ENCODE measurements around the gene NPIPB2. TPM values are rescaled to one million over a fixed set of nuclear protein-coding genes. Genes with fewer than 3 reads are reported as not detected.
"Not testable (repeated sequence)": the region's sequence is repeated elsewhere in the genome, so short reads cannot be mapped to it uniquely, and the experiment has no call there.

NPIPB2 gene
- polyA plus RNA-seq, 3 donors: 0.81 to 14.4 TPM; not detected in 1

- Histone ChIP-seq H3K9me3 (replicated peaks in 1 of 2; ENCODE audit: control insufficient read depth in 1 of 2, insufficient read depth in 1 of 2, low read length in 2 of 2) (no peaks in the 10 kb centered on the region), H3K4me1 (ENCODE audit: control insufficient read depth in 1 of 2, insufficient read depth in 2 of 2, low read length in 2 of 2) (peaks cover 19 to 23% of the 10 kb centered on the region in 2 donors), H3K4me2 (replicated peaks; ENCODE audit: extremely low read depth, low read length, poor library complexity, severe bottlenecking) (no peak overlapping the region), H3K27me3 (ENCODE audit: control insufficient read depth in 2 of 2, insufficient read depth in 2 of 2, low read length in 2 of 2) (no peaks in the 10 kb centered on the region), H3K4me3 (replicated peaks in 1 of 3; ENCODE audit: low read depth in 2 of 3, low read length in 3 of 3) (no peak overlapping the region), H3K27ac (ENCODE audit: low read depth in 1 of 2, low read length in 2 of 2) (no peak overlapping the region), H3K79me2 (ENCODE audit: insufficient read depth, low read length) (peaks cover 25% of the 10 kb centered on the region), H2AFZ (ENCODE audit: insufficient read depth, low read depth, low read length, poor library complexity, severe bottlenecking) (no peak overlapping the region), H3K36me3 (replicated peaks in 1 of 2; ENCODE audit: control insufficient read depth in 1 of 2, insufficient read depth in 2 of 2, low read length in 2 of 2) (no peaks in the 10 kb centered on the region), H3K9ac (ENCODE audit: insufficient read depth, low read length, poor library complexity, severe bottlenecking) (no peak overlapping the region), H4K20me1 (ENCODE audit: insufficient read depth, low read length) (peaks cover 13% of the 10 kb centered on the region)
- Mint-ChIP-seq H3K9me3 (no peaks in the 10 kb centered on the region), H3K4me1 (peaks cover 22% of the 10 kb centered on the region), H3K4me3 (no peak overlapping the region), H3K27me3 (ENCODE audit: low read depth in 3 of 3) (peaks cover 0 to 2% (median 0%) of the 10 kb centered on the region in 3 donors), H3K27ac (peak overlapping the region in 2 of 7 donors; percentile 35 to 60), H3K36me3 (peaks cover 8 to 16% of the 10 kb centered on the region in 2 donors)
- DNase-seq: no peak
- TF ChIP-seq, protein P1, sequence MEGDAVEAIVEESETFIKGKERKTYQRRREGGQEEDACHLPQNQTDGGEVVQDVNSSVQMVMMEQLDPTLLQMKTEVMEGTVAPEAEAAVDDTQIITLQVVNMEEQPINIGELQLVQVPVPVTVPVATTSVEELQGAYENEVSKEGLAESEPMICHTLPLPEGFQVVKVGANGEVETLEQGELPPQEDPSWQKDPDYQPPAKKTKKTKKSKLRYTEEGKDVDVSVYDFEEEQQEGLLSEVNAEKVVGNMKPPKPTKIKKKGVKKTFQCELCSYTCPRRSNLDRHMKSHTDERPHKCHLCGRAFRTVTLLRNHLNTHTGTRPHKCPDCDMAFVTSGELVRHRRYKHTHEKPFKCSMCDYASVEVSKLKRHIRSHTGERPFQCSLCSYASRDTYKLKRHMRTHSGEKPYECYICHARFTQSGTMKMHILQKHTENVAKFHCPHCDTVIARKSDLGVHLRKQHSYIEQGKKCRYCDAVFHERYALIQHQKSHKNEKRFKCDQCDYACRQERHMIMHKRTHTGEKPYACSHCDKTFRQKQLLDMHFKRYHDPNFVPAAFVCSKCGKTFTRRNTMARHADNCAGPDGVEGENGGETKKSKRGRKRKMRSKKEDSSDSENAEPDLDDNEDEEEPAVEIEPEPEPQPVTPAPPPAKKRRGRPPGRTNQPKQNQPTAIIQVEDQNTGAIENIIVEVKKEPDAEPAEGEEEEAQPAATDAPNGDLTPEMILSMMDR (IDR thresholded peaks at IDR 0.05): no peak
- 86% methylated on average over 1 of the region's 5 CpGs for whole genome bisulfite sequencing (ENCODE audit: insufficient coverage)
- intact Hi-C loops (cut with micrococcal nuclease): loop anchor here in 1 of 2 donors (10.0 kb wide), 1 partner anchor 92 kb away; no protein-coding TSS in a partner anchor
These were observed 31.2 kb upstream of the NPIPB2 start for GRCh38 chr16:11973070-11973469.

DNA sequence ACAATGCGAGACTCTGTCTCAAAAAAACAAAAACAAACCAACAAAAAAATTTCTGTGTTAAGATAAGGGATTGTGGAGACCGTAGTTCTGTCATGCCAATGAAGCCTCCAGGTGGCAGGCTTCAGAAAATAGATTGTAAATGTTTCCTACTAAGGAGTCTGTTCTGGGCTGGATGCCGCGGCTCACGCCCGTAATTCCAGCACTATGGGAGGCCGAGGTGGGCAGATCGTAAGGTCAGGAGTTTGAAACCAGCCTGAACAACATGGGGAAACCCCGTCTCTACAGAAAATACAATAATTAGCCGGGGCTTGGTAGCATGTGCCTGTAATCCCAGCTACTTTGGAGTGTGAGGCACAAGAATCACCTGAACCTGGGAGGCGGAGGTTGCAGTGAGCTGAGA lies 30.3 kb upstream of the NPIPB2 start:
- WGBS (ENCODE audit: insufficient coverage): 92% methylated on average over 9 of the region's 11 CpGs
- Histone ChIP-seq H3K4me3 (replicated peaks in 1 of 3; ENCODE audit: low read depth in 2 of 3, low read length in 3 of 3) (no peak overlapping the region), H3K27ac (ENCODE audit: low read depth in 1 of 2, low read length in 2 of 2) (no peak overlapping the region), H3K79me2 (ENCODE audit: insufficient read depth, low read length) (peaks cover 16% of the 10 kb centered on the region), H2AFZ (ENCODE audit: insufficient read depth, low read depth, low read length, poor library complexity, severe bottlenecking) (no peak overlapping the region), H3K4me1 (ENCODE audit: control insufficient read depth in 1 of 2, insufficient read depth in 2 of 2, low read length in 2 of 2) (peaks cover 9 to 13% of the 10 kb centered on the region in 2 donors), H3K36me3 (replicated peaks in 1 of 2; ENCODE audit: control insufficient read depth in 1 of 2, insufficient read depth in 2 of 2, low read length in 2 of 2) (no peaks in the 10 kb centered on the region), H3K9ac (ENCODE audit: insufficient read depth, low read length, poor library complexity, severe bottlenecking) (no peak overlapping the region), H4K20me1 (ENCODE audit: insufficient read depth, low read length) (peaks cover 4% of the 10 kb centered on the region), H3K27me3 (ENCODE audit: control insufficient read depth in 2 of 2, insufficient read depth in 2 of 2, low read length in 2 of 2) (no peaks in the 10 kb centered on the region), H3K4me2 (replicated peaks; ENCODE audit: extremely low read depth, low read length, poor library complexity, severe bottlenecking) (no peak overlapping the region), H3K9me3 (replicated peaks in 1 of 2; ENCODE audit: control insufficient read depth in 1 of 2, insufficient read depth in 1 of 2, low read length in 2 of 2) (no peaks in the 10 kb centered on the region)
- intact Hi-C loops (cut with micrococcal nuclease): loop anchor here in 1 of 2 donors (10.0 kb wide), 1 partner anchor 93 kb away; no protein-coding TSS in a partner anchor
- Mint-ChIP-seq H3K27me3 (ENCODE audit: low read depth in 3 of 3) (peaks cover 0 to 2% (median 0%) of the 10 kb centered on the region in 3 donors), H3K9me3 (no peaks in the 10 kb centered on the region), H3K36me3 (peaks cover 8 to 16% of the 10 kb centered on the region in 2 donors), H3K4me3 (no peak overlapping the region), H3K4me1 (peaks cover 13% of the 10 kb centered on the region), H3K27ac (peak overlapping the region in 2 of 7 donors; percentile 35 to 54)
- TF ChIP-seq, protein P1 (IDR thresholded peaks at IDR 0.05): peak; percentile 28
- no peak for DNase-seq

GRCh38 chr16:11970292-11970691 lies 28.4 kb upstream of the NPIPB2 start:
- not testable (repeated sequence) for H3K4me3 ChIP-seq (replicated peaks in 1 of 3; ENCODE audit: low read depth in 2 of 3, low read length in 3 of 3); H4K20me1 ChIP-seq (ENCODE audit: insufficient read depth, low read length); H3K9ac ChIP-seq (ENCODE audit: insufficient read depth, low read length, poor library complexity, severe bottlenecking); H3K4me1 Mint-ChIP-seq; H3K27ac ChIP-seq (ENCODE audit: low read depth in 1 of 2, low read length in 2 of 2); H3K79me2 ChIP-seq (ENCODE audit: insufficient read depth, low read length); H3K4me3 Mint-ChIP-seq; H3K4me2 ChIP-seq (replicated peaks; ENCODE audit: extremely low read depth, low read length, poor library complexity, severe bottlenecking); DNase-seq; H3K27me3 Mint-ChIP-seq (ENCODE audit: low read depth in 3 of 3); H3K9me3 Mint-ChIP-seq; H3K36me3 ChIP-seq (replicated peaks in 1 of 2; ENCODE audit: control insufficient read depth in 1 of 2, insufficient read depth in 2 of 2, low read length in 2 of 2); H3K9me3 ChIP-seq (replicated peaks in 1 of 2; ENCODE audit: control insufficient read depth in 1 of 2, insufficient read depth in 1 of 2, low read length in 2 of 2); H3K27me3 ChIP-seq (ENCODE audit: control insufficient read depth in 2 of 2, insufficient read depth in 2 of 2, low read length in 2 of 2); H2AFZ ChIP-seq (ENCODE audit: insufficient read depth, low read depth, low read length, poor library complexity, severe bottlenecking); H3K4me1 ChIP-seq (ENCODE audit: control insufficient read depth in 1 of 2, insufficient read depth in 2 of 2, low read length in 2 of 2); H3K27ac Mint-ChIP-seq
- H3K36me3 Mint-ChIP-seq: peaks cover 8 to 16% of the 10 kb centered on the region in 2 donors
- intact Hi-C loops (cut with micrococcal nuclease): loop anchor here in 1 of 2 donors (10.0 kb wide), 1 partner anchor 95 kb away; no protein-coding TSS in a partner anchor
- WGBS (ENCODE audit: insufficient coverage): 80% methylated on average over 5 of the region's 5 CpGs

All from CD14-positive monocyte (primary cell).